Left forelimb (tissue), 1 donor: ENCODE measurements around the gene LMX1B.

Experiments used
- DNase-seq: peaks from one replicate; pipeline ENCODE4 v3.0.0-alpha.2; 2018; ENCODE audit warnings: low spot score

Gene LMX1B

DNA sequence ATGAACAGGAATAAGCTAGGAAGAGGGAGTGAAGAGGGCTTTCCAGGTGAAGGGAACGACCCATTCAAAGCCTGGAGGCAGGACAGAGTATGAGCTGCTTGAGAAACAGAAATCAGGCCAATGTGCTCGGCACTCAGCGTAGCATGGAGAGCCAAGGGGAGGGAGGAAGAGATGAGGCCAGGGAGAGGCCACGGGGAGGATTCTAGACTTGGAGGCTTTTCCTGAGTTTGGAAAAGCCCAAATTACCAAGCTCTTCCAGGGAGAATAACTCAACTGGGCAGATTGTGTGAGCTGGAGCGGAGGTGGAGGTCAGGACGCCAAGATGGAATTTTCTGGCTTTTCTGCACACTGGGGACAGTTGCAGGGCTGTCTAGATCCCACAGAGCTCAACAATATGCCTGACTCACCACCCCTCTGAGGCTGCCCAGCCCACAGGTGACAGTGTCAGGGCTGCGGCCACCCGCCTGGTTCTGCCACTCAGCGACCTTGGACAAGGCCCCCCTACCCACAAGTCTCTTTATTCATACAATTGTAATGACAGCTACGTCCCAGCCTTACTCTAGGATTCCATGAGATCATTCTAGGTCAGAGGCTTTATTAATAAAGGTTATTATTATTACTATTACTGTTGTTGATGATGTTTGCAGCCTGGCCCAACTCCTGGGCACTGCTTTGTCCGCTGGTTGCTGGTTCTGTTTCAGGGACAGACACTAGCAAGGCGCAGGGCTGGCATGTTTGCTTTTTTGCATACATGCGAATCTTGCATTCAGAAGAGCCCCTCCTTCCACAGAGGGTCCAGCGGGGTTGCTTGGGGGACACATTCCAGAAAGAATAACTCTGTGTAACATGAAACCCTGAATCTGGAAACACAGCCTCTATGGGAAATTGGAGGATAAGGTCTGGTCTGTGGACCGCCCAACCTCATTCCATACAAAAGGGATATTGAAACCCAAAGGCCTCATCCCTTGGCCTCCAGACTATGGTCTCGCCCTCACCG, 9.4 kb upstream of the LMX1B start:
- DNase-seq = no peak

DNA sequence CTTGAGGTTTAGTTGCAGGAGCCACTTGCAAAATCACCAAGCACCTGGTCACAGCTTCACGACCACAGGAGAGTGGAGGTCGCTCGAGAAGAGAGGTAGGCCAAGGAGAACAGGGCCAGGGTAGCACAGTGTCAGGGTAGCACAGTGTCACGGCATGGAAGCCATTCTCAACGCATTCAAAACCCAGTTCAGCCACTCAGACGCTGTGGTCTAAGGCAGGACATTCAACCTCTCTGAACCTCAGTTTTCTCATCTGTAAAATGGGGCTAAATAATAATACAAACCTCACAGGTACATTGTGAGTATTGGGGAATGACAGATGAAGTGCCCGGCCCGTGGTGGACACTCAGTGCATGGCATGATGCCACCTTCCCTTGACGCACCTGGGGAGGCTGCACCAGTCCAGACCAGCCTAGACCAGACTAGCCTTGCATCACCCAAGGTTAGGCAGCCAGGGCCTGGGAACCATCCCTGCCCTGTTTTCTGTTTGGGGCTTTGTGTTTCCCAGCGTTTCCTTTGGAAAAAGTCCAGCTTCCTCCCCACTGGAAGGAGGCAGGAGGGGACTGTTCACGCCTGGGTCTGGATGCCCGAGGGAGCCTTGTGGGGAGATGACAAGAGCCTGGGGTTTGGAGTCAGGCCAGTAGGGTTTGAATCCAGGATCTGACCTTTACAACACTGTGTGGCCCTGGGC, 7.8 kb upstream of the LMX1B start:
- DNase-seq = no peak

DNA sequence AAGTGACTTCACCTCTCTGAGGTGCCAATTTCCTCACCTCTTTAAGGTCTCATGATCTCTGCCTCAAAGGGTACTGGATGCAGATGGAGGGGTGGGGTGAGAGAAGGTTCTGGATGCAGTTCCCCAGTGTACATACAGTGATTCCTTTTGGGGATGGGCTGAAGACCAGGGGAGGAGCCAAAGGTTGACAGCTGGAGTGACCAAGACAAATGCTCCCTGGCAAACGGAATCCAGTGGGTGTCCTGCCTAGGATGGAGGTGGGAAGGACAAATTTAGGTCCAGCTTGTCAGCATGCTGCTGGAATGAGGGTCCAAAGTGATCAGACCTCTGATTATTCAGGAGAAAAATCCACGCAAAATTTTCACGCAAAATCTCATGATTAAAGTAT, 7.3 kb upstream of the LMX1B start:
- DNase-seq = no peak

DNA sequence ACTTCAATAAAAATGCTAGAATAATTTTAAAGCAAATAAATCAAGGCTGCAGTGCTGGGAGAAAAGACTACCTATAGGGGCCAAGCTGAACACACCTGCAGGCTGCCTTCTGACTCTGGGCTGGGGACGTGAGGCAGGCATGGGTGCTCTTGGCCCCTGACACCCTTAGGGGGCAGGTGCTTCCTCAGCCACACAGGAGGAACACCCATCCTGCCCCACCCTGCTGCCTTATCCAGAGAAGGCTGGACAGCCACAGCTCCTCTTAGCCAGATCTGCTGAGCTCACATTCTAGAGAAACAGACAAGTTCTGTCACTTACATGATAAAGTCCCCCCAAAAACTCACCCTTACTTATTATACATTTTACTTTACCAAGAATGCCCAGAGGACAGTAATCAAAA, 6.6 kb upstream of the LMX1B start:
- DNase-seq = no peak

DNA sequence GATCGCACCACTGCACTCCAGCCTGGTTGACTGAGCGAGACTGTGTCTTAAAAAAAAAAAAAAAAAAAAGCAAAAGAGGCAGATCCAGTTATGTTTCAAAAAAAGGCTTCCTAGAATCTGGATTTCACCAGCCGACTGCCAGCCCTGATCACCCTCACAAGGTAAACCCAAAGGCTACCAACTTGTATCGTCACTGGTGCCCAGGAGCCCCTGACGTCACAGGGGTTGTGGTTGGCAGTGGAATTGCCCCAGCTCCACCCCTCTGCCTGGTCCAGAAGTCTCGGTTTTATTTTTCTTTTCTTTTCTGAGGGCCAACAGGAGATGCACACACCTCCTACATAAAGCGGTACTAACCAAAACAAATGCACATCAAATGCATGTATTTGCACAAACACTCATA, 6.0 kb upstream of the LMX1B start:
- DNase-seq = no peak

DNA sequence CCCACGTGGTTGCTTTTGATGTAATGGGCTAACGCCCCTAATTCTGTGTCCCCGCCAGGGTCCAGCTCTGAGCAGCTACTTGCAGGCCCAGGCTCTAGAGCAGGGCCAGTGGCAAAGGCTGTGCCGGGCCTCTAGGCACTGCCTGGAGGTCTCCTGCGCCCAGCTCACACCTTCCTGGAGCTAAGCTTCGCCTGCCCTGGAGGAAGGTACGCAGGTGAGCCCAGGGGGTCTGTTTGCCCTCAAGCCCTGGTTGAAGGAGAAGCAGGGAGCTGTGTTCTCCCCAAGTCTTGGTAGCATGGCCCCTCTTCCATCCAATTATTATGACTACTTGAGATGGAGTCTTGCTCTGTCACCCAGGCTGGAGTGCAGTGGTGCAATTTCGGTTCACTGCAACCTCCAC, 5.2 kb upstream of the LMX1B start:
- no peak for DNase-seq

DNA sequence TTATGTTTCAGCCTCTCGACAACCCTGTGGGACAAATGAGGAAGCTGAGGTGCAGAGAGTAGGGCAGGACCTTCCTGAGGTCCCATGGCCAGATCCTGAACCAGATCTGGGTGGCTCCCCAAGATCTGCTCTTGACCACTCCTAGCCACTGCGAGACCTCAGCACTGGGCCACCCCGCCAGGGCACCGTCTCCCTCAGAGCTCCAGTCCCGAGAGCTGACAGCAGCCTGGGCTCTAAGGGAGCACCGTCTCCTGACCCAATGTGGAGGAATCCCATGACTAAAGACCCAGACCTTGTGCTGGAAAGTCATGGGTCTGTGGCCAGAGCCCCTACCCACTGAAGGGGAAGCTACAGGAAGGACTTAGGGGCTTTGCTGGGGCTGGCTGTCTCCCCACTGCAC, 4.5 kb upstream of the LMX1B start:
- no peak for DNase-seq

DNA sequence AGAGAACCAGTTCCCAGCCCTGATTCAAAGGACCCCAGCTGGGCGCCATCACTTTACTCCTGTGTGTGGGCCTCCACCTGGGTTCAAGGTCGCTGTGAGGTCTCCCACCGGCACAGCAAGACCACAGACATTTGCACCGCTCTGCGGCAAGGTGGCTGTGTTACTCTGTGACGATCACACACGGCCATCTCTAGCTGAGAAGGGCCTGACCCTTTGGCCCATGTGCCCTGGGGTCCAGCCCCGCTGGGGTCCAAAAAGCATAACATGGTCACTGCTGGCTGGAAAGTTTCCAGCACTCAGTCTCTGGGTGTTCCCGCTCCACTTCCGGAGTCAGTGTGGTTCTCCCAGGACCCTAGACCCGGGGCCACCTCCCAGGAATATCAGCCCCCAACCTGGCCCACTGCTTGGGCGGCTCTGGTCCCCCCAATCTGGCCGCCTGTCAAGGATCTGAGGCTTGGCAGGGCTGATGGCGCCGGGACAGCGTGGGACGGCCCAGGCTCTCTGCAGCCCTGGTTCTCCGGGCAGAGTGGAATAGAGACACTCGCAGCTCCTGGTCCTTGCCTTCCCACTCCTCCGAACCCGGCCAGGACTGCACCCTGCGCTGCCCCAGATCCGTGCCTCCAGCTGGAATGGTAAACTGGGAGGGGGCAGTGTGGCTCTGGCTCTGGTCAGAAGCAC, 3.9 kb upstream of the LMX1B start:
- DNase-seq = no peak

DNA sequence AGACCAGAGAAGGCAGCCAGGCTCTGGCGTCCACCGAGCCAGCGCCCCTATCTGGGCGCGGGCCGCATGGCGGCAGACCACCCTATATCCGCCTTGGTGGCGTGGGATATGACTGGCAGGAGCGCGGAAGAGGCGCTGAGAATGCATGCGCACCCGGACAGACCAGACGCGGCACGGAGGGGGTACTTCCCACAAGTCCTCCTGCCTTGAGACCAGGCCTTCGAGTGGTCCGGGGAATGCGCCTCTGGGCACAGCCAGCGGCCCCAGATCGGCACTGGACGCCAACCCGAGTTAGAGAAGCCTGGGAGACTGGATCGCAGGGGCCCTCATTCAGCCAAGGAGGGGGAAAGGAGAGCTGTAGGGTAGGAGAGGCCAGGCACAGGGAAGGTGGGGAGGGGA, 2.5 kb upstream of the LMX1B start:
- no peak for DNase-seq

DNA sequence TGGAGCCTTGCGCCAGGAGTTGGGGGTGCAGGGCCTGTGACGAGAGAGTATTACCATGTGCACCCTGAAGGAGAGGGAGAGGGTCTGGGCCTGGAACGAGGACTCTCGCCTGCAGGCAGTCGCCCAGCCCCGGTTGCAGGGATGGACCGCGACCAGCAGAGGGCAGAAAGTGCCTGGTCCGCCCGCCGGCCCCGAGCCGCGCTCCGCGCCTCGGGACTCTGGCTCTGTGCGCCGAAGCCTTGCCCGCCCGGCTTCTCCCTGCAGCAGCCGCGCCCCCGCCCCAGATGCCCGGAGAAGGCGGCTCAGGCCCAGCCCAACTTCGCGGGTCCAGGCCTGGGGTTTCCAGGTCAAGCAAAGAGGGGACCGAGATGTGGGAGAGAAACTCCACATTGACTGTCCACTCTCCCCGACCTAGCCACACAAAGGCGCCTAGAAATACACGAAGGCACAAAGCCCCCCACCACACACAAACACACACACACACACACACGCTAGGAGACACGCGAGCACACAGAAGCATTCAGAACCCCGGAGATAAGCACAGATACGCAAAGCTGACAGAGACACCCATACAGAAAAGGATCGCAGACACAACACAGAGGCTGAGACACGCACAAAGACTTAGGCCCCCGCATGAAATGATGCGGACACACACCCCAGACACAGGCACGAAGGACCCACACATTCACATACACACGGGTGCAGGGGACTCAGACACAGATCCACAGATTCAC, 2.0 kb upstream of the LMX1B start:
- peak; percentile 86 for DNase-seq

DNA sequence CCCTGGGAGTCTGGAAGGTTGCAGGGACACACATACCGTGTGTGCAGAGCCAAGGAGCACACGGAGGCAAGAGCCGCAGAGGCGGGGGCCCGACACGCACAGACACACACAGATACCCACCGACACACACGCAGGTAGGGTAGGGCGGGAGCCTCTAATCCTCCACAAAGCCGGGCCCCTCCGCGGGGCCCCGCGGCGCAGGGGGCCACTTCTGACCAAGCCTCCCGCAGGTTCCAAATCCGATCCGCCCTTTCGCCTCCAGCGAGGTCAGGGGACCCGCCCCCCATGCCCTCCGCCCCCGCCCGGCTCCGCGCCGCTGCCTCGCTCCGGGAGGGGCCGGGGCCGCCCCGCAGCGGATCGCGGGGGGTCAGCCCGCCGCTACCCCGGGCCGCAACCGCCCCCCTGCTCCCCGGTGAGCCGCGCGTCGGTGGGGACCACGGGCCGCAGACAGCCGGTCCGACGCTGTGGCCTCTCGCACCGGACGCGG, 1.4 kb upstream of the LMX1B start:
- peak; percentile 57 for DNase-seq

DNA sequence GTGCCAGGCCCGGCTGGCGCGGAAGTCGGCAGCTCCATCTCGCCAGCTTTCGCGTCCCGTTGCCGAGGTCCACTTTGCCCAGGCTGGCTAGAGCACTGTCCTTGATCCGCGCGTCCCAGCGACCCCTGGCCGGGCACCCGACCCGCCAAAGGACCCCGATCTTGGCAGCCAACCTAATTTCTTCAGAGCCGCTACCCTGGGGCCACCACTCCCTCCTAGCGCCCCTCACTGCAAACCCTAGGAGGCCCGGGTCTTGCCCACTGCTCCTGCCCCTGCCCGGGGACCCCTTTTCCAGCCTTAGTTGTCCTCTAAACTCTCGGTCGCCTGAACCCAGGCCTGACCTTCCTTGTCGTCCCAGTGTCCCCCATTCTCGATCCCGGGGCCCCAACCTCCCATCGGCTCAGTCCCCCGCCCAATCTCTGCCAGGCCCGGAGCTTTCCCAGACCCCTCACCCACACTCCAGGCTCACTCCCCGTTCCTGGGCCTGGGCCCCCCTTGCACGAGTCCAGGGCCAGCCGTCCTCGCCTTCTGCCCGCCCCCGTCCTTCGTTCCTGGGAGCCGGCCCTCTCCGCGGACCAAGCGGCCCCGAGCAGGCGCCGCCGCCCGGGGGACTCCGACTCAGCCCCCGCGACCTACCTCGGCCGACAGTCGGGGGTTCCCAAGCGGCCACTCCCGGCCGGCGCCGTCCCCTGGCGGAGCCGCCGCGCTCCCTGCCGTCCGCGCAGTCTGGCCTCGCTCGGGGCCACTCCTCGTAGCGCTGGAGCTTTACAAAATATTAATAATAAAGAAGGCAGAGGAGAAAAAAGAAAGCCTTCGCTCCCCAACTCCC, 701 bp upstream of the LMX1B start:
- peak; percentile 65 for DNase-seq

DNA sequence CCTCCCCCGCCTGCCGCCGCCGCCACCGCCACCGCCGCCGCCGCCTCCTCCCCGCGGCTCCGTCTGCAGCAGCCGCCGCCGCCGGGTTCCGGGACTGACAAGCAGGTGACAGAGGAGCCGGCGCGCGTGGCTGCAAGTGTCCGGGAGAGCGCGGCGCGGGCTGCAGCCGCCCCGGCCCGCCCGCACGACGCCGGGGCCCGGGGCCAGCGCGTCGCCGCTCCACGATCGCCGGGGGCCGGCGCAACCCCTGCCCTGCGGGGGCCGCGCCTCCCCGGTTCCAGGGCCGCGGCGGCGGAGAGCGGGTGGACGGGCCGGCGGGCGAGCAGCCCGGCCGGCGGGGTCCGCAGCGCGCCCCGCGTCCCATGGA, 343 bp downstream of the LMX1B start:
- DNase-seq = no peak

DNA sequence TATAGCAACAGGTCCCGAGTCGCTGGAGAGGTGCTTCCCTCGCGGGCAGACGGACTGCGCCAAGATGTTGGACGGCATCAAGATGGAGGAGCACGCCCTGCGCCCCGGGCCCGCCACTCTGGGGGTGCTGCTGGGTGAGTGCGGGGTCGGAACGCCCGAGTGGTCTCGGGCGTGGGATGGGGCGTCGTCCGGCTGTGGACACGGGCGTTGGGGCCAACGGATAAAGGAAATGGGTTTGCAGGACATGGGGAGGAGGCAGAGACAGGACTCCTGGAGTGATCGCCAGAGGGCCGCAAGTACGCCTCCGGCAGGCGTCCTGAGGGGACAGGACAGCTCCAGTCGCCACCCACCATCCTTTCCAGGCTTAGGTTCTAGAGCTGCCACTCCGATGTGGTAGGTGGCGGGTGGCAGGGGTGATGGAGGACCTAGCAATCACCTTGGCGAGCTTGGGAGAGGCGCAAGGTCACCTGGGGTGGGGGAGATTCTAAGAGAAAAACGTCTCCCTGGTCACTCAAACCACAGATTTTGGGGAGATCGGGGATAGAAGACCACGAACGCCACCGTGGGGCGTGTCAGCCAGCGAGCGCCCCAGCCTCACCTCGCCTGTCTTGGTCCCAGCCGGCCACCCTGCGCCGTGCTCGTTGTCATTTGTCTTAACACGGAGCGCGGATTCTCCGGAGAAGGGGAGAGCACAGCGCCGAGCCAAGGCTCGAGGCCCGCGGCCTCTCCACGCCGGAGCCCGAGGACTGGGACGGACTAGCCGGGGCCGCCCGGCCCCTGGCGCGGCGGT, 922 bp downstream of the LMX1B start:
- no peak for DNase-seq

DNA sequence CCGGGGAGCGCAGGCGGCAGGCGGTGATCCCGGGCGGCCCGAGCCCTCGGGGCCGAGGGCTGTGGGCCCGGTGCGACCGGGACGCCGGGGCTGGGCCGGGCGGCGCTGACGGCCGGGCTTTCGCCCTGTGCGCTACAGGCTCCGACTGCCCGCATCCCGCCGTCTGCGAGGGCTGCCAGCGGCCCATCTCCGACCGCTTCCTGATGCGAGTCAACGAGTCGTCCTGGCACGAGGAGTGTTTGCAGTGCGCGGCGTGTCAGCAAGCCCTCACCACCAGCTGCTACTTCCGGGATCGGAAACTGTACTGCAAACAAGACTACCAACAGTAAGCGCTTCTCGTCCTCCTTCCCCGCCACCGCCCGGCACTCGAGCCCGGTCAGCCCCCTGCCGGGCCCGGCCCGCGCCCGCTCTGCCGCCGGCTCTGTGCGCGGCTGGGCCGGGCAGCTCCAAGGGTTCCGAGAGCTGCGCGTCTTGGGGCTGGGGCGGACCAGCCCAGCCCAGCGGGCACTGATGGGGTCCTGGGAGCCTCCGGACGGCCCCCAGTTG, 1.6 kb downstream of the LMX1B start:
- no peak for DNase-seq

DNA sequence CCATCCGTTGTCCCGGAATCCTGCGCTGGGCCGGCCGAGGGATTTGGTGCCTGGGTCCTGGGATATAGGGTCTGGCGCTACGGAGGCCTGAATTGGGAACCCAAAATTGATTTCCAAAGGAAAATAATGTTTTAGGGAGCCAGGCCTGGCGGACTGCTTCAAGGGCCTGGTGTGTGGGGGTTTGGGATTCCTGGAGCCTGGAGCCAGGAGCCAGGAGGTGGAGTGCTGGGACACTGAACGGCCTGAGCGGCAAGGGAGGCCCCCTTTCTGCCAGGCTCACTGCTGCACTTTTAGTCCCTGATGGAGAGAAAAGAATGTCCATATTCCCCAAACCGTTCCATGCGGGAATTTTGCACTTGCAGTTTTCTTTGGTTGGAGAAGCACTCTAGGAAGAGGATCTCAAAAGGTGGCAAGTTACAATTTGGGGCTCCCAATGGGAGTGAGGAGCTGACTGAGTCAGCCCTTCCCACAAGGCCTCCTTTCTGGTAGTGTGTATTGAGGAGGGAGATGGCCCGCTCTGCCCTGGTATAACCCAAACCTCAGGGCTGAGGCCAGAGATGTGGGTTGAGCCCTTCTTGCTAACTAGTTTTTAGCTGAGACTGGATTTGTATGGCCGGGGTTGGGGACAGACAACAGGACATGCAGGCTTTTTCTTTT, 2.2 kb downstream of the LMX1B start:
- no peak for DNase-seq

DNA sequence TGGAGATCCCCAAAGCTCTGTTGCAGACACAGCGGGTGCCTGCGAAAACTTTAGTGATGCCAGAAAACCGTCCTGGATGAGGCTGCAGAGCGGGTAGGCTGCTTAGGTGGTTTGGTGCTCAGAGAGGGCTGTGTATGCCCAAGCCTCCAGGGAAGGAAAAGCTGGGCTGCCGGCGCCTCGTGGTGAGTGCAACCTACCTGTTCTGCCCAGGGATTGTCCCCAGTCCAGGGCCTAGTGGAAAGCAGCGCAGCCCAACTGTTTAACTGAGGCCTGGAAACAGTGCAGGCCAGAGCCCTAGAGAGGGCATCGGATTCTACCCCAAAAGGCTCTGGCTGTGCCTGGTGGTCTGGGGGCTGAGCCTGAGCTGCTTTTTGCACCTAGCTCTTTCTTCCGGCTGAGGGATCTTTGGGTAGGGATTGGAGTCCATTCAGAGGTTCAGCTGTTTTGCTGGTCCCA, 2.8 kb downstream of the LMX1B start:
- no peak for DNase-seq

DNA sequence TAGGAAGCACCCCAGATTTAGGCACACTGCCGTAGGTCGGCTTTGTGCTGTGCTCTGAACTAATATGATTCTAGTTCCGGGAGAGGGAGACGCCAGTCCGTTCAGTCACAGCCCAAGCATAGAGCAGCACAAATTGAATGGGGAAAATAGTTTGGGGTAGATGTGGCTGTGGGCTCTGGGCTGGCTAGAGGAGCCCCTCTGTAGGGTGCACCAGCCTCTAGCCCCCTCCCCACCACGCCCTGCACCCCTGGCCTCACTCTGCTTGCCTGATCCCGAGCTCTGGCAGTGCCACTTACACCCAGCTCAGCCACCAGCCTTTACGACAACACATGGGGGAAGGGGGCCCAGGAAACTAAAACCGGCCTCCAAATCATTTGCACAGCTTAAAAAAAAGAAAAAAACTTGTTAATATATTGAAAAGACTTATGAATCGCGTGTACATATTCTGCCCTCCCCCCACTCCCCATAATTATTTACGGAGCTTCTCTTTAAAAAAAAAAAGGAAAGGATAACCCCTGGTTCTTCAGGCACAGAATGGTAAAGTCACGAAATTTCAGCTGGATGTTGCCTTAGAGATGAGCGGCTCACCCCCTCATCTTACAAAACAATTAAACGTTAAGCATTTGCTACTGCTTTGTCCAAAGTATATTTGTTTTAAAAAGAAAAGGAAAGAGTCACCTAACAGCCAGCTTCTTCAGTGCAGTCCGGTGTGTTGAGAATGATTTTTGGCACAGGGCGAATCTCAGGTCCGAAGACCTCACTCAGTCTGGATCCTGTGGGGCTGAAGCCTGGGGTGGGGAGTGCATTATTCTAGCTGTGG, 3.5 kb downstream of the LMX1B start:
- no peak for DNase-seq

DNA sequence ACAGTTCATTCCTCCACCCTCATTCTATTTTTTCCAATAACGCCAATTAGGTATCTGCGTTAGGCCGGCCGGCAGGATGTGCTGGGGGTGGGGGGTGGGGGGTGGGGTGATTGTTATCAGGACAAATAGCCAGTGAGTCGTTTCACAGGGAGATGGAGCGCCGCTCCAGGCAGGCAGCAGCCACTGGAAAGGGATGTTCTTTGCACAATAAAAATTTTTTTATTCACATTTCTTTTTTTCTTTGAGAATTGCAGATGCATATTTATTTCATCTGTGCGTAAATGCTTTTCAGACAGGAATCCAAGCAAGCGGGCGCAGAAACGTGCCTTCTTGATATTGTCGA, 4.1 kb downstream of the LMX1B start:
- no peak for DNase-seq
